GM19351 (cell line): Measurements from ENCODE around the gene KPNA1.
A peak's percentile ranks its signal among the peaks of the same experiment; 100 is the strongest.
"Not testable (repeated sequence)": the region's sequence is repeated elsewhere in the genome, so short reads cannot be mapped to it uniquely, and the experiment has no call there.

Source experiments
- ATAC-seq: cut with Tn5 transposase; IDR thresholded peaks from one replicate; pipeline ENCODE4 v1.9.1; 2021; ENCODE audit warnings: mild to moderate bottlenecking, moderate library complexity; ENCODE audit not compliant: unreplicated experiment

Gene KPNA1

DNA sequence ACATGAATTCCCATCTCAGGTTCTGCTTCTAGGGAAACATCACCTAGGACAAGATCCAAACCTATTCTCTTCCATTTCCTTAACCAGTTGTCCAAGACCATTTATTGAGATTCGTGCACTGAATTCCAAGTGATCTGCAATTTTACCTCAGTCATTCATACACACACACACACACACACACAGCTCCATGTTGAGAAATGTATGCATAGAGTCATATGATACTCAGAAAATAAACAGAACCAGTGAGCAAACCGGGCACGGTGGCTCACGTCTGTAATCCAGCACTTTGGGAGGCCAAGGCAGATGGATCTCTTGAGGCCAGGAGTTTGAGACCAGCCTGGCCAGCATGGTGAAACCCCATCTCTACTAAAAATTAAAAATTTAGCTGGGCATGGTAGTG lies 6.1 kb upstream of the KPNA1 start:
- ATAC-seq: no peak

GRCh38 chr3:122519693-122520092 lies 5.0 kb upstream of the KPNA1 start:
- ATAC-seq: no peak

- no peak for ATAC-seq
Observed at GRCh38 chr3:122516846-122517360, 2.2 kb upstream of the KPNA1 start.

DNA sequence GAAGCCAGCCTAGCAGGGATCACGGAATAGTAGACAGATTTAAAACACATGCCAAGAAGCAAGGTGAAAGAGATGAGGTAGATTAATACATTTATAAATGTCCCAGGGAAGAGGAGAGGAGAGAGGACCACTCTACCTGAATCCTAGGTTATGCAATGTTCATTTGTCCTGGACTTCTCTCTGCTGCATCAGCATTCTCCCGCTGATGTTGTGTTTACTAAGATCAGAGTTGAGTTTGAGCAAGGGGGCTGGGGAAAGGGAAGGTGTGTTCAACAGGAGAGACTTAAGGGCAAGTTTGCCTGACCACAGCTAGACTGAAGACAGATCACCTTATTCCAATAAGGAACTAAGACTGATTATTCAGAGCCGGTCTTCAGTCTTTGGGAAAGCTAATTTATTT lies 1.1 kb upstream of the KPNA1 start:
- ATAC-seq: no peak

GRCh38 chr3:122515020-122515468 lies 305 bp upstream of the KPNA1 start:
- ATAC-seq: no peak

- no peak for ATAC-seq
Observed at GRCh38 chr3:122513386-122514122, 1.2 kb downstream of the KPNA1 start.

- ATAC-seq: no peak
Observed at GRCh38 chr3:122512284-122512683, 2.5 kb downstream of the KPNA1 start.

DNA sequence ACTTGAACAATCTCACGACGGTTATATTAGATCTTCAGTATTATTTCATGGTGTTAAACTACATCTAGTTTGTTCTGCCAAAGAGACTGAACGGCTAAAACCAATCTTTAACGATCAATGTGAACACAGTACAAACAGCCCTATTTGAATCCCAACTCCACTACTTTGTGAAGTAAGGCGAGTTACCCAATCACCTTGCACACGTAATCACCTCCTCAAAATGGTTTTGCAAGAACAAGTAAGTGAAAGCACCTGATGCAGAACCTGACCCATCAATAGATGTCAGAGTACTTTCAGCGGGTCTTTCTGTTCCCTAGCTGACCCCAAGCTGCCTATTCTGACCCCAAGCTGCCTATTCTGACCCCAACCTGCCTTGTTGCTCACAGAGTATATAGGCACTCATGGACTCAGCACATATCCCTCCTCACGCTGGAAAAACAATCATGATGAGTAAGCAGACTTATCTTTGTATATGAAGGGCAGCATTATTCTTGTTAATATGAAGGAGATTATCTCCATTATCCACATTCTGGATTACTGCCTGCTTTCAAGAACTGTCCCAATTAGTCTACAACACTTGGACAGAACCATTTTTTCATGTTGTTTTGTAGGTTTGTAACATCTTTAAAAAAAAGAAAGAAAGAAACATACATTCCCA lies 3.7 kb downstream of the KPNA1 start:
- ATAC-seq: no peak

GRCh38 chr3:122508944-122509343 lies 5.8 kb downstream of the KPNA1 start:
- ATAC-seq: peak; percentile 59

DNA sequence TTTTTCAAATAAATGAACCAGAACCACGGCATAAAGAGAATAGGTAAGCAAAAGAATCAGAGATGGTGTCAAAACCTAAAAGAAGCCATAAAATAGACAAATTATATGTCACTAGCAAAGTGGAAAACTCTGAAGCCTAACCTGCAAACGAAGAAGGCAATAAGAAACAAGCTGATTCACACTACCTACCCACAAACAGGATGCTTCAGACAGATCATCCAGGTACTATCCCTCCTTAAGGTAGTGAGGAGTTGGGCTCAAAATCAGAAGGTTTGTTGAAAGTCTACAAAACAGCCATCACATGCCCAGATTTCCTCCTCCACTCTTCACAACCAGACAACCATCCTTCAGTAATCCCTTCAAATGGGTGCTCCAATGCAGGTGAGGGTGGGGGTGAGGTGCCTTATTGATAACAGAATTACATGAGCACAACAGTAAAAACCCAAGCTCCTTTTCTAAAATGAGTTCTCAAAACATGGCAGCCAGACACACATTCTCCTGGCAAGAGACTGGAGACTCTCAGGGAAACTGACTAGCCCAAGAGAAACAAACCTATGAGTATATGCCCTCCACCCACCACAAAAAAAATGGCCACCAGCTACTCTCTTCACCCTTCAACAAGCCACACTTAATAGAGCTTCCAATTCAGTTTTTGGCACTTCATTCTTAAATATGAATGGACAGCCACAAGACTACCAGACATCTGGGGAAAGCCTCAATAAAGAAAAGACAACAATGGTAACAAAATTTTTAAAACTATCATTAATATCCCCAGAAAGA lies 6.4 kb downstream of the KPNA1 start:
- ATAC-seq: no peak

- no peak for ATAC-seq
Observed at GRCh38 chr3:122506450-122506849, 8.3 kb downstream of the KPNA1 start.

DNA sequence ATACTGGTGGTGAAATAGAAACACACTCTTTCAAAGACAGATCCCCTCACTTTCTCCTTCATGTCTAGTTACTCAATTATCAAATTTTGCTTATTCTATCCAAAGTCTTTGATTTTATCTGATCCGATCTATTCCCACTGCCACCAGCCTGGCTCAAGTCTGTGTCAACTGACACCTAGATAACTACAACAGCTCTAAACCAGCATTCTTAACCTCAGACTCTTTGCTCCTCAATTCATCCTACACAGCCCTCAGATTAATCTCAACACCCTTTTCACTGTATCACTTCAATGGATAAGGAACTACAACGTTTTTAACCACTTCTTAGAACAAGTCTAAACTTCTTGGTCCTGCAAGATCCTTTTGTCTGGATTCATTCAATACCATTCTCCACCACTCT lies 9.1 kb downstream of the KPNA1 start:
- ATAC-seq: no peak

DNA sequence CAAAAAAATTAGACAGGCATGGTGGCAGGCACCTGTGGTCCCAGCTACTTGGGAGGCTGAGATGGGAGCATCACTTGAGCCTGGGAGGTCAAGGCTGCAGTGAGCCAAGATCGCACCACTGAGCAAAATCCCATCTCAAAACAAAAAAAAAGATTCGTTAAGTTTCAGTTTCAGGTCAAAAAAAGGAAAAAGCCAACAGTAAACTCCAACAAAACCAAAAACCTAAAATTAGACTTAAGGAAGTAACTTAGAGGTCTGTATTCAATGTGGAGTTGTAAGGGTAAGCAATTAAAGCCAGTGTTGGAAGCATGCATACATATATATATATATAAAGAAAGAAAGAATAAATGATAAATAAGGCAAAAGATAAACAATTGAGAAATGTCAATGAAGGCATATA lies 11.8 kb downstream of the KPNA1 start:
- no peak for ATAC-seq

DNA sequence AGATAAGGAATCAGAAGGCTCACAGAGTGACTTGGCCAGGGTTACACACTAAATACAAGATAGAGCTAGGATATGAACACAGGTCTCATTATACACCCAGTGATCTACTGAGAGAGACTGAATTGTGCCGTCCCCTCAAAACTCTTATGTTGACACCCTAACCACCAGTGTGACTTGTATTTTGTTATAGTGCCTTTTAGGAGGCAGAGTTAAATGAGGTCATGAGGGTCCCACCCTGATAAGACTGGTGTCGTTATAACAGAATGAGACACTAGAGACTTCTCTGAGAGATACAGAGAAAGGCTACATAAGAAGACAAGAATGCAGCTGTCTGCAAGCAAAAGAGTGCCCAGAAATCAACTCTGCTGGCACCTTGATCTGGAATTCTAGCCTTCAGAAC lies 12.6 kb downstream of the KPNA1 start:
- ATAC-seq: no peak

DNA sequence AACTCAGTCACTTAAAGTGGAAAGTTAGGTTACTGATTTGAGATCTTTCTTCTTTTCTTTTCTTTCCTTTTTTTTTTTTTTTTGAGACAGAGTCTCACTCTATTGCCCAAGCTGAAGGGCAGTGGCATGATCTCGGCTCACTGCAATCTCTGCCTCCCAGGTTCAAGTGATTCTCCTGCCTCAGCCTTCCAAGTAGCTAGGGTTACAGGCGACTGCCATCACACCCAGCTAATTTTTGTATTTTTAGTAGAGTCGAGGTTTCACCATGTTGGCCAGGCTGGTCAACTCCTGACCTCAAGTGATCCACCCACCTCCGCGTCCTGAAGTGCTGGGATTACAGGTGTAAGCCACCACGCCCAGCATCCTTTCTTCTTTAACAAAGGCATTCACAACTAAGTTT lies 13.8 kb downstream of the KPNA1 start:
- not testable (repeated sequence) for ATAC-seq

DNA sequence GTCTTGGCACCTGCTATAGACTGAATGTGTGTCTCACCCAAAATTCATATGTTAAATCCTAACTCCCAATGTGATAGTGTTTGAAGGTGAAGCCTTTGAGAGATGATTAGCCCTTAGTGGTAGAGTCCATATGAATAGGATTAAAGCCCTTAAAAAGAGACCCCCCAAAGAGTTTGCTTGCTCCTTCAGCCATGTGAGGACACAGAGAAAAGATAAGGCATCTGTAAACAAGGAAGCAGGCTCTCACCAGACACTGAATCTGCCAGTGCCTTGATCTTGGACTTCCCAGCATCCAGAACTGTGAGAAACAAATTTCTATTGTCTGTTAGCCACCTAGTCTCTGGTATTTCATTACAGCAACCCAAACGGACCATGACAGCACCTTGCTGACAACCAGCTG lies 16.6 kb downstream of the KPNA1 start:
- no peak for ATAC-seq

- ATAC-seq: peak; percentile 81
Observed at GRCh38 chr3:122497425-122497824, 17.3 kb downstream of the KPNA1 start.

- ATAC-seq: no peak
Observed at GRCh38 chr3:122496508-122496907, 18.2 kb downstream of the KPNA1 start.

GRCh38 chr3:122493296-122493695 lies 21.4 kb downstream of the KPNA1 start:
- no peak for ATAC-seq

GRCh38 chr3:122488262-122488973 lies 26.3 kb downstream of the KPNA1 start:
- ATAC-seq: no peak

DNA sequence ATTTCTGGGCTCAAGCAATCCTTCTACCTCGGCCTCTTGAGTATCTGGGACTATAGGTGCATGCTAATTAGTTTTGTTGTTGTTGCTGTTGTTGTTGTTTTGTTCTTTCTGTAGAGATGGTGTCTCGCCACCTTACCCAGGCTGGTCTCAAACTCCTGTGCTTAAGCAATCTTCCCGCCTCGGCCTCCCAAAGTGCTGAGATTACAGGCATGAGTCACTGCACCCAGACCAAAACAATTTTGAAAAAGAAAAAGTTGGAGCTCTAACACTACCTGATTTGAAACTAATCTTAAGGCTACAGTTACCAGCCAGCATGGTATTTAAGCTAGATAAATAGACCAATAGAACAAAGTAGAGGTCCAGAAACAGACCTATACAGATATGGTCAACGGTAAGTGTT lies 29.8 kb downstream of the KPNA1 start:
- no peak for ATAC-seq
